ENCODE data around the gene DMBT1.

DMBT1 gene

DNA sequence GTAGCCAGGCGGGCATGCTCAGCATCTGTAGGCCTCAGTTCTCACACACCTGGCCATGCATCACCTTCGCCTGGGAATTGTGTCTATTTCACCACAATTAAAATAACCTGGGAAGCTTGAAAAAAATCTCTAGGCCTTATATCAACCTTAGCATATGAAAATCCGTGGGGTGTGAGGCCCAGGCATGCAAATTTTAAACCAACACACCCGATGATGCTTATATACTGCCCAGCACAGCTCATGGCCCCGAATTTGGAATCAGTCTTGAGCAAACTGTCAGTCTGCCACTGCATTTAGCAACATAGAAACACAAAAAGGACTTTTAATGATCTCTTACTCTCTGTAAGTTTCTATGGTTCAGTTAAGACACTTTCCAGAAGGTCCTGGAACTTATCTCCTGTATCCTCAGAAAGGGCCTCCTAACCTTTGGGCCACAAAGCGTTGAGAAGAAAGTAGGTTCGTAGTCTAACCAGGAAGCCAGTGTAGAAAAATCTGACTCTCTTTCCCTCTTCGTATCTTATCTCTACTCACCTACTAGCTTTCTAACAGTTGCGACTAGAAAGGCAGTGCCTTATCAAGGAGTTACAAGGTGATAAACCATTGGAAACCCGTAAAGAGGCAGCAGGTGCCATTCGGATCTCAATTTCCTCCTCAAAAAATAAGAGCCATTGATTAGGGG, 12.0 kb upstream of the DMBT1 start:
- DNase-seq (ENCODE audit: low spot score), result no peak

- DNase-seq (ENCODE audit: low spot score), result no peak
These were observed 10.9 kb upstream of the DMBT1 start for GRCh38 chr10:122549636-122550035.

DNA sequence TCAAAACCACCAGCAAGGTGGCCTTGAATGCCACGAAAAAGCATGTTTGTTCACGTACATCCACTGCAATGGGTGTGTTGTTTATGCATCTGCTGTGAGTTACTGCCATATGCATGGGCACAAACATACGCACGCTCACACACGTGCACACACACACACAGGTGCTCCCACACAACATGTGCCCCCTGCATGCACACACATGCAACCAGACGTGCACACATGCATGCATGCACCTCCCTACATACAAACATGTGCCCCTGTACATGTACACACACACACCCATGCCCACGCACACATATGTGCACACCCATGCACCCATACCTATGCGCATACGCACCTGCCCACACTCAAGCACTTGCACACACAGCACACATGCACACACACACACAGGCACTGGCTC, 10.1 kb upstream of the DMBT1 start:
- DNase-seq (ENCODE audit: low spot score), result no peak

GRCh38 chr10:122550983-122551382, 9.6 kb upstream of the DMBT1 start:
- no peak for DNase-seq (ENCODE audit: low spot score)

DNA sequence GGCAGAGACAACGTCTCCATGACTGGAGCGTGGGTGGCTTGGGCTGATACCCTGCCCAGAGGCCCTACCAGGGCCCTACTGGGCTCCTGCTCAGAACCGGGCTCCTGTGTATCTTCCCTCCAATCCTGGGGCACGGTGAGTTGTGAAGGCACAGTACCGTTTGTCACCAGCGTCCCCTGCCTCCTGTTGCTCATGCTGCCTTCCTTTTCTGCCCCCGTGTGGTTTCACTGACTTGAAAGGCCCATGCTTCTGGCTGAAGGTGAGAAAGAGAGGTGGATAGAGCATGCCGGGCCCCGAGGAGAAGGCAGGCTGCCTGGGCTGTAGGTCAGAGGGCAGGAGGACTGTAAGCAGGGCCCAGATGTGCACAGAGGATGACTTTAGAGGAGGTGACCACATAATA, 9.1 kb upstream of the DMBT1 start:
- DNase-seq (ENCODE audit: low spot score), result peak; percentile 40

- no peak for DNase-seq (ENCODE audit: low spot score)
These were observed 7.2 kb upstream of the DMBT1 start for GRCh38 chr10:122553341-122553740.

DNA sequence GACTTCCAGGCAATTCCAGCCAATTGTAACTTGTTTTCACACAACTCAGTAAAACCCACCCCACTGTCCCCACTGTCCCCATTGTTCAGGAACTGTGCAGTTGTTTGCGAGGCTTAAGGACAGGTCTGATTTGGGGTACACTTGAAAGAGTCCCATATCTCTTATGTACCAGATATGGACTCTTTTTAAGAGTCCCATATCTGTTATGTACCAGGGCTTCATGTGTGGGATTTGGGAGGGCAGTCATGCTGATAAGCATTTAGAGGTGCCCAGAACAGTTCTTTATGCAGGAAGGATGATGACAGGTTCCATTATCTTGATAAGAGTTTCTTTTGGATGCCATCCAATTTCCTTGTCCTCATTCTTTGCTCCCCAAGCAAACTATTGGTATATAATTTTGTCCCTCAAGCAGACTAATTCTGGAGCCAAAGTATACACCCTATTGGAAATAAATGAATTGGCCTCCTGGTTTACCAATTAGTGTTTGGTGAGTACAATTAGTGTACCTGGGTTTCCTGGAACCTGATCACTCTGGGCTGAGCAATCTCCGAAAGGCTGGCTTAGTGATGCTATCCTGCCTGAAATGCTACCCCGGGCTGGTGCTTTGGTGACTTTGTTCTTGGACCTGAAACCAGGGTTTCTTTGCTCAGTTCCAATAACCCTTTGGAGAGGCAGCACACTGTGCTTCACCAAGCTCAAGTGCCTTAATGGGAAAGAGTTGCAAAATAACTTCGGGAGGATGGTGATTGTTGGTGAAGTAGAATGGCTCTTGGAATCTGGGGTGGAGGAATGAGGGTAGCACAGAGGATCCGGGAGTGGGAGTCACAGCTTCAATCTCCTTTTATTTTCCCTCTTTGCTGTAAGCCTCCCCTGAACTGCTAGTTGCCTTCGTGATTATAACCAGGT, 6.2 kb upstream of the DMBT1 start:
- DNase-seq (ENCODE audit: low spot score), result no peak

- no peak for DNase-seq (ENCODE audit: low spot score)
These were observed 5.1 kb upstream of the DMBT1 start for GRCh38 chr10:122555442-122555841.

DNA sequence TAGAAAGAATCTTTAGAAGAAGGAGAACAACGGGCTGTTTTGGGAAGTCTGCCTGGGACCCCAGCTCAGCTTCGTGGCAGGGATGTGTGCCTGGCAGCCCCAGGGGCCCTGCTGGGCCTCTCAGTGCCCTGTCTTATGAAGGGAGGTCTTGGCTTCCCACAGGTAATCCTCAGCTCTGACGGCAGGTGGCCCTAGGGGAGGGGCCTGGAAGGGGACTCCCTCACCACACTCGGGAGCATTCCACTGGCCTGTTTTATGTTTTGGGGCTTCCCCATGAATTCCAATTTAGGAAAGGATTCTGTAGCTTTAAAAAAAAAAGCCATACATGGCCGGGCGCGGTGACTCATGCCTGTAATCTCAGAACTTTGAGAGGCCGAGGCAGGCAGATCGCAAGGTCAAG, 3.0 kb upstream of the DMBT1 start:
- no peak for DNase-seq (ENCODE audit: low spot score)

GRCh38 chr10:122558452-122558851, 2.1 kb upstream of the DMBT1 start:
- no peak for DNase-seq (ENCODE audit: low spot score)

DNA sequence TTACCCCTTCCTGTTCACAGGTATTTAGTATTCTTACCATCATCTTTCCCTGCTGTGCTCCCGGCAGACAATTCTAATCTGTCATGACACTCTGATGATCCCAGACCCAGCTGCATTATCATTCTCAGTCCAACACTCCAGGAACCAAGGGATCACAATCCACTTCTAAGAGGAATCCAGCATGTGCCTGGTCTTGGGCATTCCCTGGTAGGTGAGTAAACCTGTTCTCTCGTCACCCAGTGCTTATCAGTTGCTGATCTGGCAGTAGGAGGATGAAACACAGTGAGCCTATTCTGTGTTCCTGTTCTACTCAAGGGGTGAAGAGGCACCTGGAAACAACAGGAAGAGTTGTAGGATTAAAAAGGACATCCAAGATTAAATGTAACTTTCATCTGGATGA, 1.3 kb upstream of the DMBT1 start:
- no peak for DNase-seq (ENCODE audit: low spot score)

- DNase-seq (ENCODE audit: low spot score), result no peak
These were observed 658 bp downstream of the DMBT1 start for GRCh38 chr10:122561212-122561611.

DNA sequence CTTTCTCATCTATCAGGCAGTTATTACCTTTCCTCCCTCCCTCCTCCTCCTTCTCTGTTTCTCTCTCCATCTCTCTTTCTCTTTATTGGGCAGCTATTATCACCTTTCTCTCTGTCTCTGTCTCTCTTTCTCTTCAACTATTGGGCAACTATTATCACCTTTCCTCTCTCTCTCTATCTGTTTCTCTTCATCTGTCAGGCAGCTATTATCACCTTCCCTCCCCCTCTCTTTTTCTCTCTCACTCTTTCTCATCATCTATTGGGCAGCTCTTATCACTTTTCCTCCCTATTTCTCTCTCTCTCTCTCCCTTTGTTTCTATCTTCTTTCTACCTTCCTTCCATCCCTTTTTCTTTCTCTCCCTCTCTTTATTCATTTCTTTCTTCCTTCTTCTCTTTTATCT, 1.2 kb downstream of the DMBT1 start:
- no peak for DNase-seq (ENCODE audit: low spot score)

DNA sequence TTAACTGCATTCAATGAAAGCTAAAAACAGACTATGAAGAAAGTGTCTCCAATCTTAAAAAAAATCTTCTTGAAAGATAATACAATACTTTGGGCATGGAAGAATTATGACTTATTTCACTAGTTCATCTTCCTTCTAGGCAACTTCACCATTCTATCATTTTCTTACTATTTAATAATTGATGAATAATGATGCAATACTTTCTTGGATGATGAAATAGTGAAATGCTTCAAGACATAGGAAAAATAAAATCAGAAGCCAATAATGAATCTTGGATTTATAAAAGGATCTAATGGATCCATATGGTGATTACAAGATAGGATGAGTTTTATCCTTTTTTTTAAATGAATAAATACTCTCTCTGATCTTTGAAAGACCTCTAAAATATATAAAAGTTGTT, 4.4 kb downstream of the DMBT1 start:
- no peak for DNase-seq (ENCODE audit: low spot score)

- DNase-seq (ENCODE audit: low spot score), result peak; percentile 72
These were observed 5.2 kb downstream of the DMBT1 start for GRCh38 chr10:122565766-122566206.

- no peak for DNase-seq (ENCODE audit: low spot score)
These were observed 6.1 kb downstream of the DMBT1 start for GRCh38 chr10:122566632-122567031.

DNA sequence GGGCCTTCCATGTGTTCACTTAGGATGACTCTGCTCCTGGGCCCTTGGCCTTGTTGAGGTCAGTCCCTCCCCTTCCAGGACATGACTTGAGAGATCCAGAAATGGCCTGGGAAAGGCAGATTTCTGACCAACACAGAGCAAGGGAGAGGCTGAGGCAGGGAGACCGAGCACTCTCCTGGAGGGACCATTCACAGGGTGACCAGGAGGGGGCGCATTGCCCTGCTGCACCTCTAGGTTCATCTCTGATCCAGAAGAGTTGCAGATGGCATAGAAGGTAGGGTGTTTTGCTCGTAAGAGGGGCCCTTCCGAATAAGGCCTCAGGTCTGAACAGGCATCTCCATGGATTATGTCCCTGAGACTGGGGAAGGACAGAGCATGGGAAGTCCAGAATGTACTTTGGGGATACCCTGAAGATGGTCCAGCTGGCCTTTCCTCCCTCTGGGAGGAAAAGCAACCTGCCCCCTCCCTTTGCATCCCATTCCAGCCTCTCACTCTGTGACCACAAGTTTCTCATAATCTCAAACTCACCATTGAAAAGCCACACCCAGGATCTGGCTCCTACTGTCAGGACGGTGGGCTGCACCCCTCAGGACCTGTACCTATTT, 6.6 kb downstream of the DMBT1 start:
- peak; percentile 19 for DNase-seq (ENCODE audit: low spot score)

DNA sequence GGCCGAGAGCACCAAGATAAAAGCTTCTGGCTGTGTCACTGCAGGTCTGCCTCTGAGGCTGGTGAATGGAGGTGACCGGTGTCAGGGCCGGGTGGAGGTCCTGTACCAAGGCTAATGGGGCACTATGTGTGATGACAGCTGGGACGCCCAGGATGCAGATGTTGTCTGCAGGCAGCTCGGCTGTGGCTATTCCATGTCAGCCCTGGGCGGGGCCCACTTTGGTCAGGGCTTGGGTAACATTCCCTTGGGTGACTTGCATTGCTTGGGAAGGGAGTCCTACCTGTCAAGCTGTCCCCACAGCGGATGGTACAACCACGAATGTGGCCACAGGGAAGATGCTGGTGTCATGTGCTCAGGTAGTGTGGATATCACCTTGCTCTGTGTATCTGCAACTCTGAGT, 8.0 kb downstream of the DMBT1 start:
- DNase-seq (ENCODE audit: low spot score), result no peak

DNA sequence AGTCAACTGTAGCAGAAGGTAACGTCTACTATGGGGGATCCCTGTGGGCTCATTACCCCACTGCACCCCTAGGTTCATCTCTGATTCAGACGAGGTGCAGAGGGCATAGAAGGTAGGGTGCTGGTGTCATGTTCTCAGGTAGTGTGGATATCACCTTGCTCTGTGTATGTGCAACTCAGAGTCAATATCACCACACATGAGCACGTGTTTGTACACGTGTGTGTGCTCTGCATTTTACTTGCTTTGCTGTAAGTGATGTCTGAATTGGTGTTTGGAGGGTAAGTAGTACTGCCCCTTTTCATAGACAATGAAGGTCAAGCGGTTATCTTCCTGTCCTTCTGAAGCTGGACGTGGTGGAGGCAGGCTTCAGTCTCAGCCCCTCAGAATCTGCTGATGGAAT, 10.4 kb downstream of the DMBT1 start:
- no peak for DNase-seq (ENCODE audit: low spot score)

DNA sequence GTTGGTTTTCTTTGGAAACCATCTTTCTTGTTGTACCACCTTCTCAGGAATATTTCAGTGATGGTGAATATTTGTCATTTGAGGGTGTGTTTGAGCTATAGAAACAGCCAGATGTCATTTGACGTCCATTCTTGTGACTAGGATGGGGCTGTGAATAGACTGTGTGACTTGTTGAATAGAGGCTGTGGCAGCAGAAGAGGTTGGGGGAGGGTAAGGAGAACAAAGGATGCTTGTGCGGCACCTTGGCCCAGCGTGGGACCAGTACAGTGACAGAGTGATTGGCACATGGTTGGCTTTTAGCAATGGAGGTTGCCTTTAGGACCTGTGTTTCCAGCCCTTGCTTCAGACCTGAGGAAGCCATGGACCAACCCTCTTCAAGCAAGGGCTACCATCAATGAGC, 11.3 kb downstream of the DMBT1 start:
- no peak for DNase-seq (ENCODE audit: low spot score)

- DNase-seq (ENCODE audit: low spot score), result no peak
These were observed 15.2 kb downstream of the DMBT1 start for GRCh38 chr10:122575776-122576175.

DNA sequence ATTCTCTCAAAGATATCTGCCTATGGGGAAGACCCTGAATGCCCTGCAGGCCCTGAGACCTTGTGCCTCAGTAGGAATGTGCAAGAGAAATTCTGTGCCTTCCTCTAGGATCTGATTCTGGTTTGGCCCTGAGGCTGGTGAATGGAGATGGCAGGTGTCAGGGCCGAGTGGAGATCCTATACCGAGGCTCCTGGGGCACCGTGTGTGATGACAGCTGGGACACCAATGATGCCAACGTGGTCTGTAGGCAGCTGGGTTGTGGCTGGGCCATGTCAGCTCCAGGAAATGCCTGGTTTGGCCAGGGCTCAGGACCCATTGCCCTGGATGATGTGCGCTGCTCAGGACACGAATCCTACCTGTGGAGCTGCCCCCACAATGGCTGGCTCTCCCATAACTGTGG, 15.7 kb downstream of the DMBT1 start:
- no peak for DNase-seq (ENCODE audit: low spot score)

DNA sequence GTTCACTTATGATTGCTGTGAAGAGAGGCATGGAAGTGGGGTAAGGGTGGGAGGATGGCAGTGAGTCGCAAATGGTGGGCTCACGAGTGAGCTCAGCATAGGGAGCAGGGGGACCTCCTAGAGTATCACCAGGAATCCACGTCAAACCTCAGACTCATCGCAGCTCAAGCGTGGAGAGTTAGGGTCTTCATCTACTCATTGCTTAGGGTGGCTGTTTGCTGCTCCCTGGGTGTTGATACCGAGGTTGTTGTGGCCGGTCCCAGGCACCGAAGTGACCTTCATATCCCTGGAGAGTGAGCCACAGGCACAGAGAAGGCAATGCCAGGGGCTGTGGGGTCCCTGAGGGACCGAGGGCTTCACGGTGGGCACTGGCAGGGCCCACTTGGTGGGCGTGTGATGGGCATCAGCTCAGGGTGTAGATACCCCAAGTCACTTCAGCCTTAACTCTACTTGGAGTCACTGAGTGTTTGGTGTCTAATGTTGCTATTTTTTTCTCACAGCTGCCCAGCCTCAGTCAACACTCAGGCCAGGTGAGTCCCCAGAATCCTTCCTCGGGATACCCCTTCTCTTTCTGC, 16.8 kb downstream of the DMBT1 start:
- no peak for DNase-seq (ENCODE audit: low spot score)

Measured in CD4-positive, alpha-beta T cell treated with Interleukin-15 for 4 hours (primary cell).